ENCODE data around the gene ETV3L. TPM values are rescaled to one million over a fixed set of nuclear protein-coding genes. Genes with fewer than 3 reads are reported as not detected.

Gene ETV3L
- total and polyA plus RNA-seq, 2 of the 8 experiments (the other 6 are each of a cell fraction or from before 2014, with no cell fraction given): 0.17 to 0.26 TPM

DNA sequence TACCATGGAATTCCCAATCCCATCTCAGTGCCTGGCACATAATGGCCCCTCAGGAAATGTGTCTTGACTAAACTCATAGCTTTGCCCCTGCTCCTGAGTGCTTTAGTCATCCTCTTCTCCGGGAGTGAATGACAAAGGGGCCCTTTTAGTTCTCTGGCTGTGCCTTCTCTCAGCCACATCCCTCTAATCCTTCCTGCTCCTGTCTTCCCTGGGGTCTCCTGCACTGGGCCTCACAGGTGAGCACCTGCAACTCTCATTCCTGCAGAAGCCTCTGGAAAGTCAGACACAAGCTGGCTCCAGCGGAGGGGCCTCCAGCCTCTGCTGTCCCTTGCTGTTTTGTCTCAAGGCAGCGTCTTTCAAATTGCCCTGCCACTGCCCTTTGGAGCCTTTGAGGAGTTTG, 14.0 kb upstream of the ETV3L start:
- H3K14ac ChIP-seq (ENCODE audit: insufficient read length): no peak overlapping the region
- no peak overlapping the region for H3K4me3 ChIP-seq (ENCODE audit: extremely low read depth in 1 of 4, insufficient read depth in 2 of 4, low read depth in 3 of 4, low read length in 4 of 4)
- peak overlapping the region; percentile 96 for H2BK12ac ChIP-seq (ENCODE audit: low read depth, low read length)
- peak overlapping the region; percentile 13 to 21; a peak in 2 of 4 replicates for H3K4me2 ChIP-seq (ENCODE audit: insufficient read depth in 1 of 2, low read depth in 2 of 2, low read length in 2 of 2)
- ChIA-PET POLR2A (ENCODE audit: partially characterized antibody) (interaction anchor here (1.0 to 4.1 kb wide), 8 partner anchors 8 to 41 kb away, joined by 3 to 21 read pairs (median 6); partner anchors contain the start of gene ETV3), CTCF (ENCODE audit: partially characterized antibody) (interaction anchor here (0.9 to 9.2 kb wide), 6 partner anchors 11 to 43 kb away, joined by 3 to 67 read pairs (median 17); partner anchors contain the start of gene ETV3L)
- H4K20me1 ChIP-seq (replicated peaks in 1 of 2; ENCODE audit: control insufficient read depth in 1 of 2, insufficient read depth in 2 of 2, low read length in 2 of 2): no peaks in the 10 kb centered on the region
- H2BK120ac ChIP-seq (replicated peaks; ENCODE audit: low read depth, low read length): no peak overlapping the region
- H2BK20ac ChIP-seq (ENCODE audit: low read length): peak overlapping the region; percentile 100; the same call in 1 of the 2 replicates
- no peak overlapping the region for H3K4ac ChIP-seq (replicated peaks; ENCODE audit: insufficient read length, low read depth, low read length)
- peak overlapping the region; percentile 83 for H4K91ac ChIP-seq (replicated peaks; ENCODE audit: insufficient read length, low read length)
- H3K79me1 ChIP-seq (ENCODE audit: low read depth, low read length): no peaks in the 10 kb centered on the region
- peaks cover 6% of the 10 kb centered on the region; the same call in 1 of the 2 replicates for H3K23me2 ChIP-seq (ENCODE audit: low read depth, low read length)
- H3K27me3 ChIP-seq (replicated peaks in 1 of 4; ENCODE audit: control insufficient read depth in 3 of 4, extremely low read depth in 1 of 4, insufficient read depth in 3 of 4, low read length in 3 of 4): peaks cover 0 to 8% (median 2%) of the 10 kb centered on the region in 4 experiments; a peak in 4 of 7 replicates
- H3K56ac ChIP-seq (replicated peaks; ENCODE audit: insufficient read length, low read depth, low read length): no peak overlapping the region
- no peak overlapping the region for H2AK5ac ChIP-seq (ENCODE audit: low read depth, low read length)
- H3K36me3 ChIP-seq (ENCODE audit: control insufficient read depth in 2 of 4, insufficient read depth in 4 of 4, low read length in 3 of 4): no peaks in the 10 kb centered on the region
- no peak overlapping the region for H3K23ac ChIP-seq (ENCODE audit: insufficient read length)
- no peak overlapping the region for H4K5ac ChIP-seq (ENCODE audit: insufficient read length, low read depth, low read length)
- no peaks in the 10 kb centered on the region for H3K9me3 ChIP-seq (ENCODE audit: insufficient read depth in 2 of 2, low read depth in 1 of 2, low read length in 1 of 2)
- H3K27ac ChIP-seq (ENCODE audit: low read depth, low read length): no peak overlapping the region
- H2BK5ac ChIP-seq (ENCODE audit: low read depth, low read length): peak overlapping the region; percentile 78; the same call in 1 of the 2 replicates
- peak overlapping the region; percentile 93 for H3K18ac ChIP-seq (ENCODE audit: extremely low read depth, low read length)
- H4K8ac ChIP-seq (ENCODE audit: extremely low read depth, insufficient read depth, low read length): no peak overlapping the region
- no peak overlapping the region for H2AFZ ChIP-seq (ENCODE audit: low read length)
- H3K4me1 ChIP-seq (replicated peaks in 1 of 4; ENCODE audit: control insufficient read depth in 3 of 4, insufficient read depth in 4 of 4, low read length in 3 of 4): peaks cover 23 to 54% (median 39%) of the 10 kb centered on the region in 4 experiments
- H3K79me2 ChIP-seq (ENCODE audit: control insufficient read depth in 1 of 2, insufficient read depth in 2 of 2, low read length in 2 of 2): no peaks in the 10 kb centered on the region
- DNase-seq (ENCODE audit: low read depth in 1 of 2, low spot score in 2 of 2): no peak
- FAIRE-seq: no peak
- no peak overlapping the region for H3K9ac ChIP-seq (replicated peaks in 1 of 4; ENCODE audit: extremely low read depth in 1 of 4, low read depth in 3 of 4, low read length in 3 of 4)
- H2BK15ac ChIP-seq (ENCODE audit: low read length): peak overlapping the region; percentile 99; the same call in 1 of the 2 replicates
- WGBS, 2 experiments (ENCODE audit: extremely low coverage in 1 of 2, insufficient coverage in 1 of 2, insufficient read length in 1 of 2, insufficient replicate concordance in 2 of 2, low coverage in 1 of 2, low lambda C conversion rate in 2 of 2, missing lambda C conversion rate in 1 of 2): 40% methylated on average over 3 of the region's 3 CpGs; no CpG with 5 or more reads in 1 of the 2 experiments
- no peak for TF ChIP-seq TCF12 (IDR thresholded peaks at IDR 0.05; ENCODE audit: low read depth, low read length)
- no peak for TF ChIP-seq ASH2L (IDR thresholded peaks at IDR 0.05; ENCODE audit: low read length)
- TF ChIP-seq, protein P1, sequence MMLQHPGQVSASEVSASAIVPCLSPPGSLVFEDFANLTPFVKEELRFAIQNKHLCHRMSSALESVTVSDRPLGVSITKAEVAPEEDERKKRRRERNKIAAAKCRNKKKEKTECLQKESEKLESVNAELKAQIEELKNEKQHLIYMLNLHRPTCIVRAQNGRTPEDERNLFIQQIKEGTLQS (IDR thresholded peaks at IDR 0.05; ENCODE audit: insufficient read depth, low read depth, low read length): no peak
